Measurements from ENCODE around the gene RBM47. TPM values are rescaled to one million over a fixed set of nuclear protein-coding genes. Genes with fewer than 3 reads are reported as not detected.
A peak's percentile ranks its signal among the peaks of the same experiment; 100 is the strongest.

The RBM47 gene
- total and polyA plus RNA-seq, 9 of the 15 experiments (the other 6 are each of a cell fraction or from before 2014, with no cell fraction given), result 1.4 to 6.4 (median 3.3) TPM

DNA sequence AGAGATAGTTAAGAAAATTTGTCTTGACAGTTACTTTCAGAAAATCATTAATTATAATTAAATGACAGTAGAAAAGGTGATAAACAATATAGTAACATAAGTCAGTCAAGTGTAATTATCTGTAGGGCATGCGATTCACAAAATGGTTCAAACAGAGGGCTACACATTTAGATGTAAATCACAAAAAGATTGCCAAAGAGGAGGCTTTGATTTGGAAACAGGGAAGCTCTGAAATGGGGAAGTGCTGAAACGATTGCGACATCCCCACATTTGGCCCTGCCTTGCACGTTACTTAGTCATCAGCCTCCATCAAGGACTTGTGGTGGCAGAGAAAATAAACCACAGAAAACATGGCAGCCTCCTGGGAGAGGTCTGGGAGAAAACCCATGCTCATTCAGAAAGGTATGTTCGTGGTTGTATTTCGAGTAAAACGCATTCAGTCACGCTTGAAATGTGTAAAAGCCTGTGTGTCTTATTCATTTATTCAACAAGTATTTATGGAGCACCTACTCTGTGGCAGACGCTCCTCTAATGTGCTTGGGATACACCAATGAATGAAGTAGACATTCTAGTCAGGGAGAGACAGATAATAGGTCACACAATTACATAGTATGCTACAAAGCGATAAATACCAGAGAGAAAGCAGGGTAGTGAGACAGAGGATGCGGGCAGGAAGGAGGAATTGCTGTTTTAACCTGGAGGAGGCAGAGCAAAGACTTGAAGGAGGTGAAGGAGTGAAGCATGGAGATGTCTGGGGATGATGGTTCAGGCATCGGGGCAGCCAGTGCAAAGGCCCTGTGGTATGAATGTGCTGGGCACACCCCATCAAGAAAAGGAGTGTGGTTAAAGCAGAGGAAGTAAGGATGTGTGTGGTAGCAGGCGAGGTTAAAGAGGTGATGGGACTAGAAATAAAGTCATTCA lies 7.8 kb downstream of the RBM47 start (continued):
- TF ChIP-seq BDP1 (IDR thresholded peaks at IDR 0.05; ENCODE audit: insufficient read depth, insufficient read length) (no peak), ZFP36 (IDR thresholded peaks at IDR 0.05; ENCODE audit: low read depth, low read length, partially characterized antibody) (peak; percentile 33), ZNF324 (CRISPR knock-in tag; IDR thresholded peaks at IDR 0.05) (no peak), CBFA2T3 (IDR thresholded peaks at IDR 0.05) (peak; percentile 21), JUND (IDR thresholded peaks at IDR 0.05; ENCODE audit: borderline replicate concordance, low read depth, low read length) (peak; percentile 91), JUND (tag; IDR thresholded peaks at IDR 0.05; ENCODE audit: borderline replicate concordance, low read depth, low read length) (peak; percentile 86; the same call in 1 of the 3 replicates), PHF20 (IDR thresholded peaks at IDR 0.05; ENCODE audit: partially characterized antibody) (no peak), KDM1A (IDR thresholded peaks at IDR 0.05) (peak; percentile 92 to 94), TEAD1 (CRISPR knock-in tag; IDR thresholded peaks at IDR 0.05) (peak in 1 of 2 experiments; percentile 71; a peak in 1 of 4 replicates), SMAD1 (IDR thresholded peaks at IDR 0.05; ENCODE audit: low read depth, low read length, partially characterized antibody) (no peak), HLTF (IDR thresholded peaks at IDR 0.05) (no peak), ETV6 (IDR thresholded peaks at IDR 0.05; ENCODE audit: borderline replicate concordance in 1 of 2, low read depth in 2 of 2, low read length in 1 of 2) (peak in 1 of 2 experiments; percentile 68; a peak in 1 of 4 replicates), ETV6 (CRISPR knock-in tag; IDR thresholded peaks at IDR 0.05; ENCODE audit: borderline replicate concordance) (no peak), RBFOX2 (IDR thresholded peaks at IDR 0.05; ENCODE audit: low read depth, low read length) (no peak), SMAD4 (CRISPR knock-in tag; conservative IDR thresholded peaks at IDR 0.05) (0 out of 2 replicates have a peak, but pooled peaks have one; percentile 18), HMG20A (CRISPR knock-in tag; conservative IDR thresholded peaks at IDR 0.05) (peak; percentile 82; the same call in 1 of the 2 replicates), BHLHE40 (IDR thresholded peaks at IDR 0.05; ENCODE audit: low read length) (peak; percentile 96), MAFK (IDR thresholded peaks at IDR 0.05; ENCODE audit: low read length) (0 out of 2 replicates have a peak, but pooled peaks have one; percentile 27), SRSF7 (optimal IDR thresholded peaks at IDR 0.05; ENCODE audit: low read depth, low read length) (no peak), ZNF197 (CRISPR knock-in tag; IDR thresholded peaks at IDR 0.05; ENCODE audit: low read depth) (0 out of 2 replicates have a peak, but pooled peaks have one; percentile 62), SP1 (CRISPR knock-in tag; IDR thresholded peaks at IDR 0.05) (peak; percentile 41; the same call in 1 of the 2 replicates)
- TF ChIP-seq, protein P1, sequence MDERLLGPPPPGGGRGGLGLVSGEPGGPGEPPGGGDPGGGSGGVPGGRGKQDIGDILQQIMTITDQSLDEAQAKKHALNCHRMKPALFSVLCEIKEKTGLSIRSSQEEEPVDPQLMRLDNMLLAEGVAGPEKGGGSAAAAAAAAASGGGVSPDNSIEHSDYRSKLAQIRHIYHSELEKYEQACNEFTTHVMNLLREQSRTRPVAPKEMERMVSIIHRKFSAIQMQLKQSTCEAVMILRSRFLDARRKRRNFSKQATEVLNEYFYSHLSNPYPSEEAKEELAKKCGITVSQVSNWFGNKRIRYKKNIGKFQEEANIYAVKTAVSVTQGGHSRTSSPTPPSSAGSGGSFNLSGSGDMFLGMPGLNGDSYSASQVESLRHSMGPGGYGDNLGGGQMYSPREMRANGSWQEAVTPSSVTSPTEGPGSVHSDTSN (CRISPR knock-in tag; IDR thresholded peaks at IDR 0.05; ENCODE audit: low read depth), result no peak
- TF ChIP-seq, protein P1 (tag; conservative IDR thresholded peaks at IDR 0.05; ENCODE audit: low read depth), result peak; percentile 73
- TF ChIP-seq, protein P2, sequence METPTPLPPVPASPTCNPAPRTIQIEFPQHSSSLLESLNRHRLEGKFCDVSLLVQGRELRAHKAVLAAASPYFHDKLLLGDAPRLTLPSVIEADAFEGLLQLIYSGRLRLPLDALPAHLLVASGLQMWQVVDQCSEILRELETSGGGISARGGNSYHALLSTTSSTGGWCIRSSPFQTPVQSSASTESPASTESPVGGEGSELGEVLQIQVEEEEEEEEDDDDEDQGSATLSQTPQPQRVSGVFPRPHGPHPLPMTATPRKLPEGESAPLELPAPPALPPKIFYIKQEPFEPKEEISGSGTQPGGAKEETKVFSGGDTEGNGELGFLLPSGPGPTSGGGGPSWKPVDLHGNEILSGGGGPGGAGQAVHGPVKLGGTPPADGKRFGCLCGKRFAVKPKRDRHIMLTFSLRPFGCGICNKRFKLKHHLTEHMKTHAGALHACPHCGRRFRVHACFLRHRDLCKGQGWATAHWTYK (CRISPR knock-in tag; IDR thresholded peaks at IDR 0.05), result no peak
- TF ChIP-seq, protein P3, sequence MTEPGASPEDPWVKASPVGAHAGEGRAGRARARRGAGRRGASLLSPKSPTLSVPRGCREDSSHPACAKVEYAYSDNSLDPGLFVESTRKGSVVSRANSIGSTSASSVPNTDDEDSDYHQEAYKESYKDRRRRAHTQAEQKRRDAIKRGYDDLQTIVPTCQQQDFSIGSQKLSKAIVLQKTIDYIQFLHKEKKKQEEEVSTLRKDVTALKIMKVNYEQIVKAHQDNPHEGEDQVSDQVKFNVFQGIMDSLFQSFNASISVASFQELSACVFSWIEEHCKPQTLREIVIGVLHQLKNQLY (CRISPR knock-in tag; conservative IDR thresholded peaks at IDR 0.05), result no peak
